Activated naive CD4-positive, alpha-beta T cell treated with anti-CD3 and anti-CD28 coated beads for 36 hours (primary cell): Measurements from ENCODE around the gene USP20. TPM values are rescaled to one million over a fixed set of nuclear protein-coding genes. Genes with fewer than 3 reads are reported as not detected.
A peak's percentile ranks its signal among the peaks of the same experiment; 100 is the strongest.

Experiments
- CTCF ChIA-PET: fragments of 350-600 bp; sonication (Branson Sonifier 250); formaldehyde crosslinking; loops from one replicate; lab custom pipeline; 2021; ENCODE audit warnings: antibody characterized with exemption; lab: Charles Lee
- DNase-seq: peaks from one replicate; pipeline ENCODE4 v3.0.0-alpha.2; 2020
- H3K27ac Mint-ChIP-seq: one replicate; pipeline ENCODE4 v1.8.0; 2021; ENCODE audit warnings: mild to moderate bottlenecking, mixed read lengths
- H3K27me3 Mint-ChIP-seq: one replicate; pipeline ENCODE4 v1.8.0; 2021; ENCODE audit warnings: low read depth, mixed read lengths
- H3K36me3 Mint-ChIP-seq: one replicate; pipeline ENCODE4 v1.8.0; 2021; ENCODE audit warnings: low read depth, mixed read lengths
- H3K4me1 Mint-ChIP-seq: one replicate; pipeline ENCODE4 v1.8.0; 2021; ENCODE audit warnings: low read depth, mixed read lengths
- H3K4me3 Mint-ChIP-seq: one replicate; pipeline ENCODE4 v1.8.0; 2021; ENCODE audit warnings: mild to moderate bottlenecking, moderate library complexity, mixed read lengths
- H3K9me3 Mint-ChIP-seq: one replicate; pipeline ENCODE4 v1.8.0; 2021; ENCODE audit warnings: mixed read lengths
- intact Hi-C: fragments of 100-400 bp; cut with micrococcal nuclease; formaldehyde crosslinking; loops from one replicate; pipeline ENCODE4 v1.15.1; 2023
- total RNA-seq, 2 experiments: library from RNA; stranded (reverse); gene quantifications; one replicate each; pipeline ENCODE4 v1.2.3, GENCODE V29; 2021

Gene USP20
- total RNA-seq, 2 experiments from 2014 or later: 54.7 to 54.9 TPM

DNA sequence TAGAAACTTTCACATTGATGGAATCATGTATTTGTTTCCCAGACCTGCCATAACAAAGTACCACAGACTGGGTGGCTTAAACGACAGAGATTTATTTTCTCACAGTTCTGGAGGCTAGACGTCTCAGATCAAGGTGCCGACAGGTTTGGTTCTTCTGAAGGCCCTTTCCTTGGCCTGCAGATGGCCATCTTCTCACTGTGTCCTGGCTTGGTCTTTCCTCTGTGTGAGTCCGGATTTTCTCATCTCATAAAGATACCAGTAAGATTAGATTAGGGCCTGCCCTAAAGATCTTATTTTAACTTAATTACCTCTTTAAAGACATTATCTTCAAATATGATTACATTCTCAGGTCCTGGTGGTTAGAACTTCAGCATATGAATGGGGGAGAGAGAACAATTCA lies 5.8 kb downstream of the USP20 start:
- CTCF ChIA-PET: interaction anchor here (0.8 to 1.2 kb wide), 2 partner anchors 11 to 48 kb away, joined by 3 to 4 read pairs; no protein-coding TSS in a partner anchor
- Mint-ChIP-seq H3K9me3 (no peaks in the 10 kb centered on the region), H3K36me3 (no peaks in the 10 kb centered on the region), H3K4me1 (peaks cover 74% of the 10 kb centered on the region), H3K4me3 (no peak overlapping the region), H3K27me3 (no peaks in the 10 kb centered on the region), H3K27ac (peak overlapping the region; percentile 42)
- intact Hi-C loops: no loop called here
- no peak for DNase-seq

DNA sequence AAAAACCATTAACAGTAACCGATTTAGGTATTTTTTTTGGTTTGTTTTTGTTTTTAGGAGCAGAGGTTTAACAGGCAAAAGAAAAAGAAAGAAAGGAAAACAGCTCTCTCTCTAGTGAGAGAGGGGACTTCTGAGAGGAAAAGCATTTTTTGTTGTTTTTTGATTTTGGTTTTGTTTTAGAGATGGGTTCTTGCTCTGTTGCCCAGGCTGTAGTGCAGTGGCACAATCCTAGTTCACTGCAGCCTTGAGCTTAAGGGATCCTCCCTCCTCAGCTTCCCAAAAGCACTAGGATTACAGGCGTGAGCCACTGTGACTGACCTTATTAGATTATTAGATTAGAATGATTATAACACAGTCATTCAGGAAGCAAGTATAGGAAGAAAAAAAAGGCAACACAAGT lies 10.1 kb downstream of the USP20 start:
- Mint-ChIP-seq H3K27me3 (no peaks in the 10 kb centered on the region), H3K27ac (peak overlapping the region; percentile 79), H3K36me3 (peaks cover 5% of the 10 kb centered on the region), H3K9me3 (no peaks in the 10 kb centered on the region), H3K4me3 (peak overlapping the region; percentile 9), H3K4me1 (peaks cover 37% of the 10 kb centered on the region)
- no peak for DNase-seq
- intact Hi-C loops: no loop called here
- CTCF ChIA-PET: interaction anchor here (0.6 kb wide), 1 partner anchor 44 kb away, joined by 4 read pairs; no protein-coding TSS in a partner anchor

- peaks cover 23% of the 10 kb centered on the region for H3K4me1 Mint-ChIP-seq
- intact Hi-C loops: no loop called here
- H3K36me3 Mint-ChIP-seq: peaks cover 21% of the 10 kb centered on the region
- H3K27me3 Mint-ChIP-seq: no peaks in the 10 kb centered on the region
- CTCF ChIA-PET: no interaction called here
- DNase-seq: no peak
- H3K27ac Mint-ChIP-seq: no peak overlapping the region
- no peak overlapping the region for H3K4me3 Mint-ChIP-seq
- no peaks in the 10 kb centered on the region for H3K9me3 Mint-ChIP-seq
Observed at GRCh38 chr9:129848712-129849441, 13.6 kb downstream of the USP20 start.

DNA sequence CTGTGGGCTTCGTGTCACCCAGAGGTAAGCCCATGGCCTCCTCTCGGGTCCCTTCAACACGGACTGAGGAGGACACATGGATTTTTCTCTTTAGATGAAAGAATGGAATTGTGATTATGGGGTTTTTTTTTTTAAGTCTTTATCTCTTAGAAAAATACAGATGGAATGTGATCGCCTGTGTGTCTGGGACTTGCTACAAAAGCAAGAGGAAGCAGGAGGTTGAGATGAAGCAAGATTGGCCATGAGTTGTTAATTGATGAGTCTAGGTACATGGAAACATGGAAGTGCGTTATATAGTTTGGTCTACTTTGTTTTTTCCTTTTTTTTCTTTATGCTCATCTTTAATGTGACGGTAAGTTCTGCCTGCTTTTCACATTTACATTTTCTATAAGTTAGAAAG lies 14.6 kb downstream of the USP20 start:
- no peak overlapping the region for H3K4me3 Mint-ChIP-seq
- intact Hi-C loops: no loop called here
- peaks cover 31% of the 10 kb centered on the region for H3K36me3 Mint-ChIP-seq
- no peak overlapping the region for H3K27ac Mint-ChIP-seq
- CTCF ChIA-PET: no interaction called here
- no peak for DNase-seq
- H3K27me3 Mint-ChIP-seq: no peaks in the 10 kb centered on the region
- H3K9me3 Mint-ChIP-seq: no peaks in the 10 kb centered on the region
- H3K4me1 Mint-ChIP-seq: peaks cover 31% of the 10 kb centered on the region

GRCh38 chr9:129850821-129851550 lies 15.7 kb downstream of the USP20 start:
- peaks cover 39% of the 10 kb centered on the region for H3K36me3 Mint-ChIP-seq
- no peaks in the 10 kb centered on the region for H3K27me3 Mint-ChIP-seq
- H3K4me3 Mint-ChIP-seq: no peak overlapping the region
- DNase-seq: no peak
- CTCF ChIA-PET: interaction anchor here (0.6 to 1.5 kb wide), 2 partner anchors 24 to 34 kb away, joined by 5 read pairs; no protein-coding TSS in a partner anchor
- intact Hi-C loops: no loop called here
- no peaks in the 10 kb centered on the region for H3K9me3 Mint-ChIP-seq
- H3K4me1 Mint-ChIP-seq: peaks cover 34% of the 10 kb centered on the region
- H3K27ac Mint-ChIP-seq: no peak overlapping the region

DNA sequence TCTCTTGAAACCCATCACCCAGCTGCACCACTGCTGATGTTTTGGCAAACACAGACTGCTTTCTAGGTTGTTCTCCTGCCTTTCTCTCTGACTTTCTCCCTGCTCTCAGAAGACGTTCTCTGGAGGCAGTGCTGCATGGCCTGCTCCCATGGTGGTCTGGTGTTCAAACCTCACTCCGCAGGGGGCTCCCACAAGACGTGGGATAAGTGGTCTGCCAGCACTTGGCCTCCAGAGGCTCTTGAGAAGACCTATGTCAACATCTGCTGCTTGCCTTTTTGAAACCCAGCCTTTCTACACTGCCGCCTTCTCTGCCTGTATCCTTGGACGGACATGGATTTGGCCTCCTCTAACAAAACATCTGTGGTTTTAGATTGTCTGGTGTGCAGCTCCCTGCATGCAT lies 16.6 kb downstream of the USP20 start:
- H3K36me3 Mint-ChIP-seq: peaks cover 39% of the 10 kb centered on the region
- no peak for DNase-seq
- peaks cover 39% of the 10 kb centered on the region for H3K4me1 Mint-ChIP-seq
- H3K27ac Mint-ChIP-seq: no peak overlapping the region
- H3K9me3 Mint-ChIP-seq: no peaks in the 10 kb centered on the region
- no peak overlapping the region for H3K4me3 Mint-ChIP-seq
- CTCF ChIA-PET: interaction anchor here (1.3 to 1.5 kb wide), 2 partner anchors 12 to 33 kb away, joined by 3 to 5 read pairs; no protein-coding TSS in a partner anchor
- intact Hi-C loops: no loop called here
- H3K27me3 Mint-ChIP-seq: no peaks in the 10 kb centered on the region

GRCh38 chr9:129852579-129852978 lies 17.3 kb downstream of the USP20 start:
- Mint-ChIP-seq H3K4me3 (no peak overlapping the region), H3K27me3 (no peaks in the 10 kb centered on the region), H3K36me3 (peaks cover 41% of the 10 kb centered on the region), H3K27ac (no peak overlapping the region), H3K4me1 (peaks cover 42% of the 10 kb centered on the region), H3K9me3 (no peaks in the 10 kb centered on the region)
- DNase-seq: no peak
- CTCF ChIA-PET: interaction anchor here (1.3 kb wide), 1 partner anchor 12 kb away, joined by 3 read pairs; no protein-coding TSS in a partner anchor
- intact Hi-C loops: no loop called here

DNA sequence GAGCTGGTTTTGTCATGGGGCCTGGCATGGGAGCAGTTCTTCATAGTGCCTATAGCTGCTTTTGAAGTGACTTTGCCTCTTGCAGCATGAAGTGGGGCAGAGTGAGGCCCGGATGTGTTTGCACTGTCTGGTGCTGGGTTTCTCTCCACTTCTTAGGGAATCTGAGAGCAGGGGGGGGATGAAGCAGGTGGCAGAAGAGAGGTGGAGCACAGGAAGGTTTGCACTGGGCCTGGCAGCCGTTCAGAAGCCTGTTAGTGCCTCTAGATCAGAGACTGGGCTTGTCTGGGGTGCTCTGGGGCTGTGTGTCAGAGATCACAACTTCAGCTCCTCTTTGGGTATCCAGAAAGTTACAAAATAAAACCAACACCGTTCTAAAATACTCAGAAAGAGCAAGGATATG lies 18.4 kb downstream of the USP20 start:
- intact Hi-C loops: no loop called here
- H3K27me3 Mint-ChIP-seq: no peaks in the 10 kb centered on the region
- no peak overlapping the region for H3K4me3 Mint-ChIP-seq
- peaks cover 39% of the 10 kb centered on the region for H3K4me1 Mint-ChIP-seq
- H3K36me3 Mint-ChIP-seq: peaks cover 41% of the 10 kb centered on the region
- H3K9me3 Mint-ChIP-seq: no peaks in the 10 kb centered on the region
- no peak overlapping the region for H3K27ac Mint-ChIP-seq
- DNase-seq: no peak
- CTCF ChIA-PET: no interaction called here

- CTCF ChIA-PET: no interaction called here
- Mint-ChIP-seq H3K4me1 (peaks cover 39% of the 10 kb centered on the region), H3K36me3 (peaks cover 41% of the 10 kb centered on the region), H3K27ac (peak overlapping the region; percentile 65), H3K4me3 (no peak overlapping the region), H3K9me3 (no peaks in the 10 kb centered on the region), H3K27me3 (no peaks in the 10 kb centered on the region)
- intact Hi-C loops: no loop called here
- DNase-seq: peak; percentile 27
Observed at GRCh38 chr9:129854588-129855110, 19.4 kb downstream of the USP20 start.

DNA sequence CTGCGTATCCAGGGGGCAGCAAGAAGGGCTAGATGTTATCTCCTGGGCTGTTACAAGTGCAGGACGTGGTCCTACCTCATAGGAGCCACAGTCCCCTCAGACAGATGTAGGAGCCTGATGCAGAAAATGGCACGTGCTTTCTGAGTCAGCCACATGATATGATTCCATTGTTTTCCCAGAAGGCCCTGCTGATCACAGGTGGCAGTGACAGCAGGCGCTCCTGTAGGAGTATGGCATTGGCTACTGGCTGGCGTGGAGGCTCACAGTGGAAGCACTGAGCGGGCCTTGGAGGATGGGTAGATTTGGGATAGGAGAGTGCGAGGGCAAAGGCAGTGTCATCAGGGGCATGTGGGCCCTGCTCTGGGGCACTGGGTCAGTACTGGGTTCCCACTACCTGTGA lies 21.9 kb downstream of the USP20 start:
- peaks cover 57% of the 10 kb centered on the region for H3K4me1 Mint-ChIP-seq
- H3K27ac Mint-ChIP-seq: no peak overlapping the region
- DNase-seq: no peak
- intact Hi-C loops: no loop called here
- no peaks in the 10 kb centered on the region for H3K9me3 Mint-ChIP-seq
- CTCF ChIA-PET: no interaction called here
- H3K4me3 Mint-ChIP-seq: no peak overlapping the region
- H3K36me3 Mint-ChIP-seq: peaks cover 41% of the 10 kb centered on the region
- no peaks in the 10 kb centered on the region for H3K27me3 Mint-ChIP-seq

- DNase-seq: no peak
- H3K27ac Mint-ChIP-seq: peak overlapping the region; percentile 13
- H3K36me3 Mint-ChIP-seq: peaks cover 40% of the 10 kb centered on the region
- H3K4me3 Mint-ChIP-seq: no peak overlapping the region
- no peaks in the 10 kb centered on the region for H3K9me3 Mint-ChIP-seq
- intact Hi-C loops: no loop called here
- no peaks in the 10 kb centered on the region for H3K27me3 Mint-ChIP-seq
- CTCF ChIA-PET: no interaction called here
- H3K4me1 Mint-ChIP-seq: peaks cover 61% of the 10 kb centered on the region
Observed at GRCh38 chr9:129858167-129858962, 23.1 kb downstream of the USP20 start.
